Gastrocnemius medialis (tissue), 4 donors: ENCODE data around the gene ANKS6. TPM values are rescaled to one million over a fixed set of nuclear protein-coding genes. Genes with fewer than 3 reads are reported as not detected.

Experiments used
- ATAC-seq, 2 donors: fragments of 150-250 bp; one replicate each; pipeline ENCODE4 v1.9.1; 2016
- DNase-seq, 2 donors: peaks; one replicate each; pipeline ENCODE4 v3.0.0-alpha.2; 2019
- H3K27ac ChIP-seq, 4 donors: fragments of 200-600 bp; sonication (generic); 1 replicate in 1 of 4; 2 replicates in 3 of 4; pipeline ENCODE4 v1.5.1; 2016 to 2018; ENCODE audit warnings: mild to moderate bottlenecking in 2 of 4, moderate library complexity in 1 of 4
- H3K27me3 ChIP-seq, 3 donors: fragments of 200-600 bp; sonication (generic) in 2 of 3; 1 replicate in 1 of 3; 2 replicates in 2 of 3; pipeline versions ENCODE4 v1.5.1 to v1.6.0; 2016 to 2019; ENCODE audit warnings: mild to moderate bottlenecking in 1 of 3, moderate library complexity in 1 of 3
- H3K36me3 ChIP-seq, 2 donors: fragments of 200-600 bp; sonication (generic) in 1 of 2; one replicate each; pipeline ENCODE4 v1.5.1; 2017 to 2018
- H3K4me1 ChIP-seq, 2 donors: fragments of 200-600 bp; sonication (generic) in 1 of 2; one replicate each; pipeline ENCODE4 v1.5.1; 2016 to 2017; ENCODE audit warnings: mild to moderate bottlenecking in 2 of 2
- H3K4me3 ChIP-seq, 4 donors: fragments of 200-600 bp; sonication (generic) in 3 of 4; 1 replicate in 1 of 4; 2 replicates in 3 of 4; pipeline ENCODE4 v1.5.1; 2016 to 2019; ENCODE audit warnings: mild to moderate bottlenecking in 2 of 4
- H3K9me3 ChIP-seq, 3 donors: fragments of 200-600 bp; sonication (generic) in 2 of 3; 1 replicate in 1 of 3; 2 replicates in 2 of 3; pipeline ENCODE4 v1.5.1; 2016 to 2019
- CTCF ChIP-seq, 5 experiments: fragments of 450-650 bp in 3 of 5; fragments of 200-600 bp in 2 of 5; sonication (generic) in 2 of 5; IDR thresholded peaks in 4 of 5; conservative IDR thresholded peaks in 1 of 5; 1 replicate in 4 of 5; 2 replicates in 1 of 5; pipeline ENCODE4 v1.5.1; 2016 to 2019; ENCODE audit warnings: antibody characterized with exemption in 5 of 5, mild to moderate bottlenecking in 3 of 5, moderate library complexity in 3 of 5
- POLR2A ChIP-seq, 2 donors: fragments of 450-650 bp; IDR thresholded peaks; one replicate each; pipeline ENCODE4 v1.6.1; 2017; ENCODE audit warnings: antibody characterized with exemption in 2 of 2, mild to moderate bottlenecking in 2 of 2, moderate library complexity in 2 of 2
- in situ Hi-C, 4 donors: fragments of 200-750 bp; cut with MboI; loops; one replicate each; pipeline versions ENCODE4 v1.15.0 to v1.8.0; 2017; ENCODE audit warnings: low sequenced_read_pairs in 4 of 4
- intact Hi-C: fragments of 100-400 bp; cut with DNase I; formaldehyde crosslinking; loops from one replicate; pipeline ENCODE4 v1.15.1; 2023; ENCODE audit warnings: low total_unique reads
- total RNA-seq, 4 donors: library from RNA; depleted of rRNA; stranded (reverse); fragments of >200 nt; gene quantifications; one replicate each; pipeline versions ENCODE4 v1.1.0 to v1.2.3, GENCODE V29; 2016

The ANKS6 gene
- total RNA-seq, 4 donors from 2014 or later: 3.9 to 7.0 (median 4.4) TPM

- DNase-seq (no peak), ATAC-seq (no peak)
- TF ChIP-seq CTCF (IDR thresholded peaks at IDR 0.05 in 4 of 5, conservative IDR thresholded peaks at IDR 0.05 in 1 of 5): no peak
- TF ChIP-seq POLR2A (IDR thresholded peaks at IDR 0.05): no peak
- H3K27me3 ChIP-seq: no peaks in the 10 kb centered on the region
- no peaks in the 10 kb centered on the region for H3K4me1 ChIP-seq
- in situ Hi-C loops: loop anchor here in 2 of 4 donors (25.0 kb wide), 1 partner anchor 452 kb away; no protein-coding TSS in a partner anchor
- peaks cover 0 to 35% of the 10 kb centered on the region in 2 donors for H3K36me3 ChIP-seq
- H3K9me3 ChIP-seq: no peaks in the 10 kb centered on the region
- H3K27ac ChIP-seq: no peak overlapping the region
- no peak overlapping the region for H3K4me3 ChIP-seq
- intact Hi-C loops: no loop called here
Observed at GRCh38 chr9:98763986-98764745, 32.2 kb downstream of the ANKS6 start.

DNA sequence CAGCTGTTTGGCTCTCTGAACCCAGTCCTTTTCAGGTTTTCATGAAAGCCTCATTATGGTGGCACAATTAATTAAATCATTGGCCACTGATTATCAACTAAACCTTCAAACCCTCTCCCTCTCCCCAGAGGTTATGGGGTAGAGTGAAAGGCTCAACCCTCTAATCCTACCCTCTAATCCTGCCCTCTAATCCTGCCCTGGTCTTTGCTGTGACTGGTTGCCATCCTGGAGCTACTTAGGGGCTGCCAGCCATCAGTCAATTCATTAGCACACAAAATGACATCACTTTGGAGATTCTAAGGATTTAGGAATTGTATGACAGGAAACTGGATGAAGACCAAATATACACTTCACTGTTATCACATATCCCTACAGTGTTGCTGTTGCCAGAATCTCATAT lies 36.1 kb downstream of the ANKS6 start:
- no peak for DNase-seq
- peaks cover 0 to 33% of the 10 kb centered on the region in 2 donors for H3K36me3 ChIP-seq
- no peak overlapping the region for H3K27ac ChIP-seq
- in situ Hi-C loops: loop anchor here in 2 of 4 donors (25.0 kb wide), 1 partner anchor 448 kb away; no protein-coding TSS in a partner anchor
- no peaks in the 10 kb centered on the region for H3K27me3 ChIP-seq
- no peak for TF ChIP-seq CTCF (IDR thresholded peaks at IDR 0.05 in 4 of 5, conservative IDR thresholded peaks at IDR 0.05 in 1 of 5)
- no peak for TF ChIP-seq POLR2A (IDR thresholded peaks at IDR 0.05)
- no peaks in the 10 kb centered on the region for H3K4me1 ChIP-seq
- intact Hi-C loops: no loop called here
- ATAC-seq: no peak
- no peaks in the 10 kb centered on the region for H3K9me3 ChIP-seq
- no peak overlapping the region for H3K4me3 ChIP-seq

- no peak for DNase-seq
- no peak overlapping the region for H3K4me3 ChIP-seq
- peaks cover 0 to 50% of the 10 kb centered on the region in 2 donors for H3K36me3 ChIP-seq
- H3K4me1 ChIP-seq: no peaks in the 10 kb centered on the region
- no peaks in the 10 kb centered on the region for H3K27me3 ChIP-seq
- no peak for ATAC-seq
- in situ Hi-C loops: loop anchor here in 2 of 4 donors (25.0 kb wide), 1 partner anchor 443 kb away; no protein-coding TSS in a partner anchor
- intact Hi-C loops: no loop called here
- H3K27ac ChIP-seq: no peak overlapping the region
- no peaks in the 10 kb centered on the region for H3K9me3 ChIP-seq
- TF ChIP-seq CTCF (IDR thresholded peaks at IDR 0.05 in 4 of 5, conservative IDR thresholded peaks at IDR 0.05 in 1 of 5) (no peak), POLR2A (IDR thresholded peaks at IDR 0.05) (no peak)
Observed at GRCh38 chr9:98755006-98755618, 41.2 kb downstream of the ANKS6 start.

DNA sequence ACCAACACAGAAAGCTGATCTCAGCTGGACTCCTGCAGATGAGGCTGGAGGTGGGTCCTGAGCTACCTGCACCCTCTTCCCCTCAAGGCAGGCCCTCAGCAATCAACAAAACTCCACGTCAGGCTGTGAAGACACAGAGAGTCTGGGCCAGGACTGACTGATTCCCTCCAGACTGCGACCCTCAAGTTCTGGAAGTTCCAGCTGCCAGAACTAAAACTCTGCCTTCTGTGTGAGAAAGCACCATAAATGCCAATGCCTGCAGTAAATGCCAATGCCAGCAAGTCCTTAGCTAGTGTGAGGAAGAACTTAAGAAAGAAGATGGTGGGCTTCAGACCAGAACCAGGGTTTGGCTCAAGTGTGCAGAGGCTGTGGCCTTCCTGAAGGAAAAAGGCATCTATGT lies 45.1 kb downstream of the ANKS6 start:
- intact Hi-C loops (no loop called here), in situ Hi-C loops (loop anchor here in 2 of 4 donors (25.0 kb wide), 1 partner anchor 439 kb away; no protein-coding TSS in a partner anchor)
- Histone ChIP-seq H3K36me3 (peaks cover 0 to 44% of the 10 kb centered on the region in 2 donors), H3K4me1 (no peaks in the 10 kb centered on the region), H3K4me3 (no peak overlapping the region), H3K9me3 (no peaks in the 10 kb centered on the region), H3K27ac (no peak overlapping the region), H3K27me3 (no peaks in the 10 kb centered on the region)
- ATAC-seq (no peak), DNase-seq (no peak)
- TF ChIP-seq POLR2A (IDR thresholded peaks at IDR 0.05): no peak
- TF ChIP-seq CTCF (IDR thresholded peaks at IDR 0.05 in 4 of 5, conservative IDR thresholded peaks at IDR 0.05 in 1 of 5): no peak
